ENCODE data around the gene STRN3. TPM values are rescaled to one million over a fixed set of nuclear protein-coding genes. Genes with fewer than 3 reads are reported as not detected.

The STRN3 gene
- total and polyA plus RNA-seq, 2 experiments from 2014 or later, result 10.1 to 53.8 TPM

DNA sequence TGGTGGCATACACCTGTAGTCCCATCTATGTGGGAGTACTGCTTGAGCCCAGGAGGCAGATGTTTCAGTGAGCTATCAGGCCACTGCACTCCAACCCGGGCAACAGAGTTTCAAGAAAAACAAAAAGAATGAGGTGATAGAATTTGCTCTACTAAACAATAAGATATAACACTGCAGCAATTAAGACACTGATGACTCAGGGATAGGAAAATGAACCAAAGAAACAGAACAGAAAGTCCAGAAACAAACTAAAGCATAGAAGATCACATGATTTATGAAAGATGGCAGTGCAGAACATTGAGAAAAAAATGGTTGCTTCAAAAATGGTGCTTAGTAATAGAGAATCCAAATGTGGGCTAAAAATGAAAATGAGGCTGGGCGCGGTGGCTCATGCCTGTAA, 66.0 kb downstream of the STRN3 start:
- no peak for TF ChIP-seq EZH2 (IDR thresholded peaks at IDR 0.05; ENCODE audit: borderline replicate concordance)
- TF ChIP-seq EZH2phosphoT487 (IDR thresholded peaks at IDR 0.05; ENCODE audit: low read depth, severe bottlenecking, unreplicated experiment), result no peak
- TF ChIP-seq, protein P1, sequence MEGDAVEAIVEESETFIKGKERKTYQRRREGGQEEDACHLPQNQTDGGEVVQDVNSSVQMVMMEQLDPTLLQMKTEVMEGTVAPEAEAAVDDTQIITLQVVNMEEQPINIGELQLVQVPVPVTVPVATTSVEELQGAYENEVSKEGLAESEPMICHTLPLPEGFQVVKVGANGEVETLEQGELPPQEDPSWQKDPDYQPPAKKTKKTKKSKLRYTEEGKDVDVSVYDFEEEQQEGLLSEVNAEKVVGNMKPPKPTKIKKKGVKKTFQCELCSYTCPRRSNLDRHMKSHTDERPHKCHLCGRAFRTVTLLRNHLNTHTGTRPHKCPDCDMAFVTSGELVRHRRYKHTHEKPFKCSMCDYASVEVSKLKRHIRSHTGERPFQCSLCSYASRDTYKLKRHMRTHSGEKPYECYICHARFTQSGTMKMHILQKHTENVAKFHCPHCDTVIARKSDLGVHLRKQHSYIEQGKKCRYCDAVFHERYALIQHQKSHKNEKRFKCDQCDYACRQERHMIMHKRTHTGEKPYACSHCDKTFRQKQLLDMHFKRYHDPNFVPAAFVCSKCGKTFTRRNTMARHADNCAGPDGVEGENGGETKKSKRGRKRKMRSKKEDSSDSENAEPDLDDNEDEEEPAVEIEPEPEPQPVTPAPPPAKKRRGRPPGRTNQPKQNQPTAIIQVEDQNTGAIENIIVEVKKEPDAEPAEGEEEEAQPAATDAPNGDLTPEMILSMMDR (IDR thresholded peaks at IDR 0.05; ENCODE audit: poor library complexity), result no peak
- H3K9me2 ChIP-seq (replicated peaks; ENCODE audit: insufficient read depth), result no peaks in the 10 kb centered on the region
- no peaks in the 10 kb centered on the region for H3K36me3 ChIP-seq (replicated peaks; ENCODE audit: insufficient read depth, low read depth)
- DNase-seq (ENCODE audit: low spot score), result no peak
- no peaks in the 10 kb centered on the region for H3K27me3 ChIP-seq
- H3K4me3 ChIP-seq, result no peak overlapping the region
- H4K20me1 ChIP-seq (ENCODE audit: insufficient read depth, poor library complexity, severe bottlenecking), result peaks cover 49% of the 10 kb centered on the region
- H3K9me3 ChIP-seq (ENCODE audit: low read depth), result peaks cover 5% of the 10 kb centered on the region
- H3K79me2 ChIP-seq, result peaks cover 100% of the 10 kb centered on the region
- H3K4me2 ChIP-seq, result no peak overlapping the region
- H3K27ac ChIP-seq, result no peak overlapping the region
- H2AFZ ChIP-seq, result no peak overlapping the region
- H3K4me1 ChIP-seq (ENCODE audit: insufficient read depth), result no peaks in the 10 kb centered on the region
- 97% methylated on average over 3 of the region's 3 CpGs for WGBS (ENCODE audit: low lambda C conversion rate, missing lambda C conversion rate)

DNA sequence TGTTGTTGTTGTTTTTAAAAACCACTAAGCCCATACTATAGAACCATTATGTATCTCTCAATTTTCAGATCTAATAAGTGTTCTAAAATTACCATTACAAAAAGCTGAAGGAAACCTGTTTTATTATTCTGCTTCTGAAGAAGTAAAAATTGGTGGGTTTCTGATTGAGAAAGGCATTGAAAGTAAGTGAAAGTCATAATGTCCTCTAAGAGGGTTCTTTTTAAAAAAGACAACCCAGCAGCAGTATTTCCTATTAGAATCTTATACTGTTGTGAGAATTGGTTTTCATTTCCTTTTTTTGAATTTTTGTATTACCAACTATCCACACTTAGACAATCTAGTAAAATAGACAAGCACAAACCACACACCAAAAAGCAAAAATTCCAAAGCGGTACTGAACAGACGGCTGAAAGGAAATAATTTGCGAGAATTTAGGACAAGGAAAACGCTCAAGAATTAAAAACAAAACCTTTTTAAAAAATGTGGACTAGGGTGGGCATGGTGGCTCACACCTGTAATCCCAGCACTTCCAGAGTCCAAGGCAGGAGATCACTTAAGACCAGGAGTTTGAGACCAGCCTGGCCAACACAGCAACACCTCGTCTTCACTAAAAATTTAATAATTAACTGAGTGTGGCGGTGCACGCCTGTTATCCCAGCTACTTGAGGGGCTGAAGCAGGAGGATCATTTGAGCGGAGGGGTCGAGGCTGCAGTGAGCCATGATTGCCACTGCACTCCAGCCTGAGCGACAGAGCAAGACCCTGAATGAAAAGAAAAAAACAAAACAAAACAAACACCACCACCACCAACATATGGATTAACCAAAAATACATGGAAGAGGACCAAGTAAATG, 67.4 kb downstream of the STRN3 start:
- H4K20me1 ChIP-seq (ENCODE audit: insufficient read depth, poor library complexity, severe bottlenecking), result peaks cover 47% of the 10 kb centered on the region
- H3K9me3 ChIP-seq (ENCODE audit: low read depth), result no peaks in the 10 kb centered on the region
- no peaks in the 10 kb centered on the region for H3K4me1 ChIP-seq (ENCODE audit: insufficient read depth)
- DNase-seq (ENCODE audit: low spot score), result no peak
- H3K36me3 ChIP-seq (replicated peaks; ENCODE audit: insufficient read depth, low read depth), result no peaks in the 10 kb centered on the region
- H3K79me2 ChIP-seq, result peaks cover 93% of the 10 kb centered on the region
- H3K4me2 ChIP-seq, result no peak overlapping the region
- no peaks in the 10 kb centered on the region for H3K9me2 ChIP-seq (replicated peaks; ENCODE audit: insufficient read depth)
- no peak overlapping the region for H3K27ac ChIP-seq
- H3K4me3 ChIP-seq, result no peak overlapping the region
- 88% methylated on average over 10 of the region's 10 CpGs for WGBS (ENCODE audit: low lambda C conversion rate, missing lambda C conversion rate)
- no peaks in the 10 kb centered on the region for H3K27me3 ChIP-seq
- H2AFZ ChIP-seq, result no peak overlapping the region
- TF ChIP-seq EZH2 (IDR thresholded peaks at IDR 0.05; ENCODE audit: borderline replicate concordance), result no peak
- TF ChIP-seq, protein P1 (IDR thresholded peaks at IDR 0.05; ENCODE audit: poor library complexity), result no peak
- no peak for TF ChIP-seq EZH2phosphoT487 (IDR thresholded peaks at IDR 0.05; ENCODE audit: low read depth, severe bottlenecking, unreplicated experiment)

GRCh38 chr14:30957813-30958370, 68.3 kb downstream of the STRN3 start:
- H3K4me3 ChIP-seq, result no peak overlapping the region
- 81% methylated on average over 5 of the region's 5 CpGs for WGBS (ENCODE audit: low lambda C conversion rate, missing lambda C conversion rate)
- H3K27ac ChIP-seq, result no peak overlapping the region
- no peak for DNase-seq (ENCODE audit: low spot score)
- no peaks in the 10 kb centered on the region for H3K27me3 ChIP-seq
- H3K9me3 ChIP-seq (ENCODE audit: low read depth), result no peaks in the 10 kb centered on the region
- H3K36me3 ChIP-seq (replicated peaks; ENCODE audit: insufficient read depth, low read depth), result no peaks in the 10 kb centered on the region
- TF ChIP-seq, protein P1 (IDR thresholded peaks at IDR 0.05; ENCODE audit: poor library complexity), result no peak
- TF ChIP-seq EZH2phosphoT487 (IDR thresholded peaks at IDR 0.05; ENCODE audit: low read depth, severe bottlenecking, unreplicated experiment) (no peak), EZH2 (IDR thresholded peaks at IDR 0.05; ENCODE audit: borderline replicate concordance) (no peak)
- H3K9me2 ChIP-seq (replicated peaks; ENCODE audit: insufficient read depth), result no peaks in the 10 kb centered on the region
- H3K4me1 ChIP-seq (ENCODE audit: insufficient read depth), result no peaks in the 10 kb centered on the region
- H4K20me1 ChIP-seq (ENCODE audit: insufficient read depth, poor library complexity, severe bottlenecking), result peaks cover 47% of the 10 kb centered on the region
- no peak overlapping the region for H3K4me2 ChIP-seq
- no peak overlapping the region for H2AFZ ChIP-seq
- H3K79me2 ChIP-seq, result peaks cover 92% of the 10 kb centered on the region
